Activated naive CD4-positive, alpha-beta T cell treated with anti-CD3 and anti-CD28 coated beads, Interleukin-2, amount 10 ng/mL, durations not matched to agents 7 days and 5 days (primary cell): ENCODE measurements around the gene KDM6A.
"Not testable (repeated sequence)": the region's sequence is repeated elsewhere in the genome, so short reads cannot be mapped to it uniquely, and the experiment has no call there.

Experiments used
- CTCF ChIA-PET: fragments of 350-600 bp; sonication (Branson Sonifier 250); formaldehyde crosslinking; loops from one replicate; lab custom pipeline; 2021; ENCODE audit warnings: antibody characterized with exemption; lab: Charles Lee
- DNase-seq: peaks from one replicate; pipeline ENCODE4 v3.0.0-alpha.2; 2020
- H3K27ac Mint-ChIP-seq: one replicate; pipeline ENCODE4 v1.8.0; 2021; ENCODE audit warnings: mild to moderate bottlenecking, moderate library complexity, mixed read lengths
- H3K27me3 Mint-ChIP-seq: one replicate; pipeline ENCODE4 v1.8.0; 2021; ENCODE audit warnings: mild to moderate bottlenecking, mixed read lengths
- H3K36me3 Mint-ChIP-seq: one replicate; pipeline ENCODE4 v1.8.0; 2021; ENCODE audit warnings: mixed read lengths
- H3K4me1 Mint-ChIP-seq: one replicate; pipeline ENCODE4 v1.8.0; 2021; ENCODE audit warnings: mixed read lengths
- H3K4me3 Mint-ChIP-seq: one replicate; pipeline ENCODE4 v1.8.0; 2021; ENCODE audit warnings: mild to moderate bottlenecking, moderate library complexity, mixed read lengths
- H3K9me3 Mint-ChIP-seq: one replicate; pipeline ENCODE4 v1.8.0; 2021; ENCODE audit warnings: mixed read lengths

KDM6A gene

GRCh38 chrX:44874420-44875184, 1.6 kb downstream of the KDM6A start:
- CTCF ChIA-PET: interaction anchor here (0.6 kb wide), 1 partner anchor 205 kb away, joined by 4 read pairs; no protein-coding TSS in a partner anchor
- H3K9me3 Mint-ChIP-seq: no peaks in the 10 kb centered on the region
- H3K4me3 Mint-ChIP-seq: peak overlapping the region; percentile 89
- H3K36me3 Mint-ChIP-seq: peaks cover 8% of the 10 kb centered on the region
- H3K27ac Mint-ChIP-seq: peak overlapping the region; percentile 99
- H3K4me1 Mint-ChIP-seq: peaks cover 17% of the 10 kb centered on the region
- no peaks in the 10 kb centered on the region for H3K27me3 Mint-ChIP-seq
- peak; percentile 51 for DNase-seq

GRCh38 chrX:44875185-44875489, 2.1 kb downstream of the KDM6A start:
- CTCF ChIA-PET: no interaction called here
- no peak for DNase-seq
- H3K27me3 Mint-ChIP-seq: no peaks in the 10 kb centered on the region
- peak overlapping the region; percentile 89 for H3K4me3 Mint-ChIP-seq
- peaks cover 9% of the 10 kb centered on the region for H3K36me3 Mint-ChIP-seq
- H3K27ac Mint-ChIP-seq: peak overlapping the region; percentile 99
- peaks cover 18% of the 10 kb centered on the region for H3K4me1 Mint-ChIP-seq
- no peaks in the 10 kb centered on the region for H3K9me3 Mint-ChIP-seq

GRCh38 chrX:44876086-44876485, 3.1 kb downstream of the KDM6A start:
- H3K36me3 Mint-ChIP-seq: peaks cover 9% of the 10 kb centered on the region
- CTCF ChIA-PET: no interaction called here
- H3K4me1 Mint-ChIP-seq: peaks cover 18% of the 10 kb centered on the region
- DNase-seq: no peak
- H3K9me3 Mint-ChIP-seq: no peaks in the 10 kb centered on the region
- no peaks in the 10 kb centered on the region for H3K27me3 Mint-ChIP-seq
- peak overlapping the region; percentile 64 for H3K4me3 Mint-ChIP-seq
- H3K27ac Mint-ChIP-seq: peak overlapping the region; percentile 55

GRCh38 chrX:44876767-44877166, 3.8 kb downstream of the KDM6A start:
- DNase-seq: no peak
- Mint-ChIP-seq H3K27ac (no peak overlapping the region), H3K36me3 (peaks cover 9% of the 10 kb centered on the region), H3K27me3 (no peaks in the 10 kb centered on the region), H3K9me3 (no peaks in the 10 kb centered on the region), H3K4me3 (no peak overlapping the region), H3K4me1 (peaks cover 14% of the 10 kb centered on the region)
- CTCF ChIA-PET: no interaction called here

GRCh38 chrX:44878780-44879179, 5.8 kb downstream of the KDM6A start:
- CTCF ChIA-PET: no interaction called here
- no peak for DNase-seq

GRCh38 chrX:44881549-44881948, 8.6 kb downstream of the KDM6A start:
- DNase-seq: no peak
- Mint-ChIP-seq H3K9me3 (no peaks in the 10 kb centered on the region), H3K27me3 (no peaks in the 10 kb centered on the region), H3K36me3 (peaks cover 9% of the 10 kb centered on the region), H3K4me1 (peaks cover 8% of the 10 kb centered on the region), H3K4me3 (no peak overlapping the region), H3K27ac (no peak overlapping the region)
- CTCF ChIA-PET: no interaction called here

More at GRCh38 chrX:44878780-44879179, 5.8 kb downstream of the KDM6A start:
- H3K9me3 Mint-ChIP-seq: no peaks in the 10 kb centered on the region
- no peak overlapping the region for H3K27ac Mint-ChIP-seq
- peaks cover 12% of the 10 kb centered on the region for H3K36me3 Mint-ChIP-seq
- H3K4me3 Mint-ChIP-seq: no peak overlapping the region
- H3K27me3 Mint-ChIP-seq: no peaks in the 10 kb centered on the region
- peaks cover 14% of the 10 kb centered on the region for H3K4me1 Mint-ChIP-seq

GRCh38 chrX:44882635-44883034, 9.6 kb downstream of the KDM6A start:
- Mint-ChIP-seq H3K4me3 (no peak overlapping the region), H3K4me1 (peaks cover 4% of the 10 kb centered on the region)
- CTCF ChIA-PET: no interaction called here

GRCh38 chrX:44884944-44885343, 12.0 kb downstream of the KDM6A start:
- CTCF ChIA-PET: no interaction called here
- Mint-ChIP-seq H3K27me3 (no peaks in the 10 kb centered on the region), H3K4me3 (no peak overlapping the region), H3K9me3 (peaks cover 1% of the 10 kb centered on the region), H3K4me1 (peaks cover 4% of the 10 kb centered on the region), H3K27ac (no peak overlapping the region), H3K36me3 (peaks cover 7% of the 10 kb centered on the region)
- no peak for DNase-seq

More at GRCh38 chrX:44882635-44883034, 9.6 kb downstream of the KDM6A start:
- H3K27ac Mint-ChIP-seq: no peak overlapping the region
- DNase-seq: no peak
- no peaks in the 10 kb centered on the region for H3K27me3 Mint-ChIP-seq
- H3K9me3 Mint-ChIP-seq: no peaks in the 10 kb centered on the region
- peaks cover 7% of the 10 kb centered on the region for H3K36me3 Mint-ChIP-seq

- no peak overlapping the region for H3K4me3 Mint-ChIP-seq
- H3K4me1 Mint-ChIP-seq: peaks cover 7% of the 10 kb centered on the region
- CTCF ChIA-PET: no interaction called here
- peaks cover 11% of the 10 kb centered on the region for H3K36me3 Mint-ChIP-seq
- no peak for DNase-seq
- no peaks in the 10 kb centered on the region for H3K27me3 Mint-ChIP-seq
- H3K27ac Mint-ChIP-seq: no peak overlapping the region
- H3K9me3 Mint-ChIP-seq: peaks cover 4% of the 10 kb centered on the region
Observed at GRCh38 chrX:44889824-44890223, 16.8 kb downstream of the KDM6A start.

GRCh38 chrX:44890247-44890646, 17.3 kb downstream of the KDM6A start:
- Mint-ChIP-seq H3K36me3 (peaks cover 11% of the 10 kb centered on the region), H3K27me3 (no peaks in the 10 kb centered on the region), H3K9me3 (peaks cover 4% of the 10 kb centered on the region), H3K4me1 (peaks cover 7% of the 10 kb centered on the region), H3K4me3 (no peak overlapping the region), H3K27ac (no peak overlapping the region)
- DNase-seq: no peak
- CTCF ChIA-PET: no interaction called here

GRCh38 chrX:44890687-44891086, 17.7 kb downstream of the KDM6A start:
- H3K4me3 Mint-ChIP-seq, H3K27me3 Mint-ChIP-seq, H3K4me1 Mint-ChIP-seq, CTCF ChIA-PET, DNase-seq, H3K9me3 Mint-ChIP-seq, H3K27ac Mint-ChIP-seq: not testable (repeated sequence)
- H3K36me3 Mint-ChIP-seq: peaks cover 15% of the 10 kb centered on the region

GRCh38 chrX:44891642-44892041, 18.7 kb downstream of the KDM6A start:
- Mint-ChIP-seq H3K27ac (no peak overlapping the region), H3K4me3 (no peak overlapping the region), H3K36me3 (peaks cover 15% of the 10 kb centered on the region), H3K9me3 (peaks cover 10% of the 10 kb centered on the region), H3K27me3 (no peaks in the 10 kb centered on the region), H3K4me1 (peaks cover 7% of the 10 kb centered on the region)
- CTCF ChIA-PET: no interaction called here
- no peak for DNase-seq

- peaks cover 12% of the 10 kb centered on the region for H3K9me3 Mint-ChIP-seq
- no peak overlapping the region for H3K27ac Mint-ChIP-seq
Observed at GRCh38 chrX:44896876-44897186, 23.8 kb downstream of the KDM6A start.

GRCh38 chrX:44897539-44897938, 24.6 kb downstream of the KDM6A start:
- H3K36me3 Mint-ChIP-seq: peaks cover 14% of the 10 kb centered on the region
- no peak for DNase-seq
- no peaks in the 10 kb centered on the region for H3K27me3 Mint-ChIP-seq
- CTCF ChIA-PET: no interaction called here
- H3K27ac Mint-ChIP-seq: no peak overlapping the region
- H3K4me3 Mint-ChIP-seq: no peak overlapping the region
- H3K4me1 Mint-ChIP-seq: peaks cover 29% of the 10 kb centered on the region
- peaks cover 12% of the 10 kb centered on the region for H3K9me3 Mint-ChIP-seq

More at GRCh38 chrX:44896876-44897186, 23.8 kb downstream of the KDM6A start:
- peaks cover 14% of the 10 kb centered on the region for H3K36me3 Mint-ChIP-seq
- DNase-seq: no peak
- H3K27me3 Mint-ChIP-seq: no peaks in the 10 kb centered on the region
- CTCF ChIA-PET: interaction anchor here (0.7 kb wide), 1 partner anchor 1365 kb away, joined by 3 read pairs; no protein-coding TSS in a partner anchor
- H3K4me1 Mint-ChIP-seq: peaks cover 29% of the 10 kb centered on the region
- H3K4me3 Mint-ChIP-seq: no peak overlapping the region
